Astrocyte (in vitro differentiated cells and primary cell): ENCODE data around the gene CROCC. TPM values are rescaled to one million over a fixed set of nuclear protein-coding genes. Genes with fewer than 3 reads are reported as not detected.

ENCODE experiments used
- DNase-seq: peaks from one replicate; pipeline ENCODE4 v3.0.0-alpha.2; 2010; ENCODE audit warnings: low read depth
- FAIRE-seq: peaks from 2 replicates; lab custom pipeline; 2011; peaks lifted over from hg19 to GRCh38; lab: Jason Lieb, UNC
- H2AFZ ChIP-seq: 2 replicates; pipeline ENCODE4 v1.6.0; 2012; ENCODE audit warnings: low read depth, low read length, inconsistent platforms
- H3K27ac ChIP-seq: 2 replicates; pipeline ENCODE4 v1.5.1; 2011; ENCODE audit warnings: low read depth, low read length, inconsistent platforms
- H3K27me3 ChIP-seq: 2 replicates; pipeline ENCODE4 v1.6.0; 2011; ENCODE audit warnings: low read length, inconsistent platforms; ENCODE audit not compliant: insufficient read depth
- H3K36me3 ChIP-seq: 2 replicates; pipeline ENCODE4 v1.5.1; 2011; ENCODE audit warnings: low read length, inconsistent platforms; ENCODE audit not compliant: insufficient read depth
- H3K4me1 ChIP-seq: 2 replicates; pipeline ENCODE4 v1.5.1; 2011; ENCODE audit warnings: low read length, inconsistent platforms; ENCODE audit not compliant: insufficient read depth
- H3K4me2 ChIP-seq: 2 replicates; pipeline ENCODE4 v1.6.0; 2012; ENCODE audit warnings: low read length, inconsistent platforms
- H3K4me3 ChIP-seq: 2 replicates; pipeline ENCODE4 v1.5.1; 2011; ENCODE audit warnings: low read depth, mild to moderate bottlenecking, low read length, inconsistent platforms; ENCODE audit not compliant: insufficient read depth
- H3K79me2 ChIP-seq: 2 replicates; pipeline ENCODE4 v1.6.0; 2012; ENCODE audit warnings: mild to moderate bottlenecking, low read length, inconsistent platforms; ENCODE audit not compliant: insufficient read depth
- H3K9ac ChIP-seq: 2 replicates; pipeline ENCODE4 v1.6.0; 2012; ENCODE audit warnings: mild to moderate bottlenecking, low read length, inconsistent platforms
- H3K9me3 ChIP-seq: 2 replicates; pipeline ENCODE4 v1.5.1; 2012; ENCODE audit warnings: low read depth, mild to moderate bottlenecking, low read length, inconsistent platforms; ENCODE audit not compliant: insufficient read depth
- H4K20me1 ChIP-seq: 2 replicates; pipeline ENCODE4 v1.6.0; 2012; ENCODE audit warnings: low read length, inconsistent platforms; ENCODE audit not compliant: insufficient read depth
- H3K27ac Mint-ChIP-seq: one replicate; pipeline ENCODE4 v1.8.0; 2021; ENCODE audit warnings: mild to moderate bottlenecking, mixed read lengths; ENCODE audit not compliant: unreplicated experiment
- H3K27me3 Mint-ChIP-seq: one replicate; pipeline ENCODE4 v1.8.0; 2021; ENCODE audit warnings: low read depth, mixed read lengths; ENCODE audit not compliant: unreplicated experiment
- H3K36me3 Mint-ChIP-seq: one replicate; pipeline ENCODE4 v1.8.0; 2021; ENCODE audit warnings: low read depth, mixed read lengths; ENCODE audit not compliant: unreplicated experiment
- H3K4me1 Mint-ChIP-seq: one replicate; pipeline ENCODE4 v1.8.0; 2021; ENCODE audit warnings: low read depth, mixed read lengths; ENCODE audit not compliant: unreplicated experiment
- H3K4me3 Mint-ChIP-seq: one replicate; pipeline ENCODE4 v1.8.0; 2021; ENCODE audit warnings: mild to moderate bottlenecking, moderate library complexity, mixed read lengths; ENCODE audit not compliant: unreplicated experiment
- H3K9me3 Mint-ChIP-seq: one replicate; pipeline ENCODE4 v1.8.0; 2021; ENCODE audit warnings: mild to moderate bottlenecking, mixed read lengths; ENCODE audit not compliant: unreplicated experiment
- CTCF ChIP-seq: IDR thresholded peaks from 2 replicates; pipeline ENCODE4 v1.5.1; 2011; ENCODE audit warnings: low read depth, mild to moderate bottlenecking, inconsistent platforms, low read length, moderate library complexity; ENCODE audit not compliant: insufficient read depth
- EZH2 ChIP-seq: IDR thresholded peaks from 2 replicates; pipeline ENCODE4 v1.6.1; 2012; ENCODE audit warnings: mild to moderate bottlenecking, low read length, inconsistent platforms; ENCODE audit not compliant: insufficient read depth
- total RNA-seq: library from RNA; stranded (reverse); gene quantifications from 2 replicates; pipeline ENCODE4 v1.2.1, GENCODE V29; 2021

The CROCC gene
- total RNA-seq, 1 donor from 2014 or later = 12.1 TPM

GRCh38 chr1:16903458-16903796 lies 18.3 kb upstream of the CROCC start:
- peak overlapping the region; percentile 98 for H3K9ac ChIP-seq
- no peak for FAIRE-seq
- peak overlapping the region; percentile 82 for H2AFZ ChIP-seq

GRCh38 chr1:16904560-16905109 lies 17.1 kb upstream of the CROCC start:
- DNase-seq = peak; percentile 92
- FAIRE-seq = peak; percentile 58
- TF ChIP-seq CTCF (no peak), EZH2 (no peak)
- Mint-ChIP-seq H3K36me3 (no peaks in the 10 kb centered on the region), H3K9me3 (peaks cover 2% of the 10 kb centered on the region), H3K4me3 (no peak overlapping the region), H3K27ac (no peak overlapping the region), H3K4me1 (peaks cover 8% of the 10 kb centered on the region), H3K27me3 (no peaks in the 10 kb centered on the region)
- H3K9me3 ChIP-seq = no peaks in the 10 kb centered on the region
- H3K27me3 ChIP-seq = no peaks in the 10 kb centered on the region
- no peaks in the 10 kb centered on the region for H3K79me2 ChIP-seq
- H3K4me2 ChIP-seq = peak overlapping the region; percentile 91
- H3K36me3 ChIP-seq = no peaks in the 10 kb centered on the region
- H4K20me1 ChIP-seq = no peaks in the 10 kb centered on the region
- peak overlapping the region; percentile 100 for H3K27ac ChIP-seq
- peak overlapping the region; percentile 65 for H3K4me3 ChIP-seq
- H2AFZ ChIP-seq = peak overlapping the region; percentile 99
- H3K4me1 ChIP-seq = peaks cover 28% of the 10 kb centered on the region
- peak overlapping the region; percentile 98 for H3K9ac ChIP-seq

More at GRCh38 chr1:16903458-16903796, 18.3 kb upstream of the CROCC start:
- peak overlapping the region; percentile 65 for H3K4me3 ChIP-seq
- peaks cover 28% of the 10 kb centered on the region for H3K4me1 ChIP-seq
- Mint-ChIP-seq H3K27ac (no peak overlapping the region), H3K4me1 (peaks cover 8% of the 10 kb centered on the region), H3K27me3 (no peaks in the 10 kb centered on the region), H3K9me3 (peaks cover 2% of the 10 kb centered on the region), H3K4me3 (no peak overlapping the region), H3K36me3 (no peaks in the 10 kb centered on the region)
- no peaks in the 10 kb centered on the region for H4K20me1 ChIP-seq
- no peaks in the 10 kb centered on the region for H3K9me3 ChIP-seq
- no peak for TF ChIP-seq CTCF
- TF ChIP-seq EZH2 = no peak
- no peaks in the 10 kb centered on the region for H3K27me3 ChIP-seq
- no peaks in the 10 kb centered on the region for H3K36me3 ChIP-seq
- peak overlapping the region; percentile 100 for H3K27ac ChIP-seq
- H3K4me2 ChIP-seq = peak overlapping the region; percentile 91
- H3K79me2 ChIP-seq = no peaks in the 10 kb centered on the region
- no peak for DNase-seq

GRCh38 chr1:16905110-16905867 lies 16.4 kb upstream of the CROCC start:
- peak; percentile 86 for DNase-seq
- no peaks in the 10 kb centered on the region for H3K36me3 Mint-ChIP-seq
- H3K36me3 ChIP-seq = no peaks in the 10 kb centered on the region
- H3K4me2 ChIP-seq = peak overlapping the region; percentile 91
- peak overlapping the region; percentile 100 for H3K27ac ChIP-seq
- no peaks in the 10 kb centered on the region for H3K79me2 ChIP-seq
- peak overlapping the region; percentile 99 for H2AFZ ChIP-seq
- H3K9me3 Mint-ChIP-seq = peaks cover 2% of the 10 kb centered on the region
- peaks cover 8% of the 10 kb centered on the region for H3K4me1 Mint-ChIP-seq
- no peak for FAIRE-seq
- peak overlapping the region; percentile 98 for H3K9ac ChIP-seq
- H3K4me3 ChIP-seq = peak overlapping the region; percentile 65
- H3K4me3 Mint-ChIP-seq = no peak overlapping the region
- H3K9me3 ChIP-seq = no peaks in the 10 kb centered on the region
- H3K27ac Mint-ChIP-seq = no peak overlapping the region
- H3K27me3 ChIP-seq = no peaks in the 10 kb centered on the region
- TF ChIP-seq CTCF (no peak), EZH2 (no peak)
- peaks cover 28% of the 10 kb centered on the region for H3K4me1 ChIP-seq
- no peaks in the 10 kb centered on the region for H3K27me3 Mint-ChIP-seq
- no peaks in the 10 kb centered on the region for H4K20me1 ChIP-seq
